Esophagus muscularis mucosa (tissue), 4 donors: ENCODE results near the gene SERPINE1.

Experiments
- CTCF ChIP-seq, 3 experiments: fragments of 200-600 bp in 2 of 3; fragments of 450-650 bp in 1 of 3; sonication (generic) in 2 of 3; IDR thresholded peaks; one replicate each; pipeline ENCODE4 v1.5.1; 2017 to 2019; ENCODE audit warnings: antibody characterized with exemption in 3 of 3, mild to moderate bottlenecking in 2 of 3, moderate library complexity in 1 of 3
- EP300 ChIP-seq: sonication (generic); formaldehyde crosslinking; IDR thresholded peaks from one replicate; pipeline ENCODE4 v1.6.1; 2017; ENCODE audit warnings: antibody characterized with exemption
- POLR2A ChIP-seq: fragments of 450-650 bp; IDR thresholded peaks from one replicate; pipeline ENCODE4 v1.6.1; 2017; ENCODE audit warnings: antibody characterized with exemption, moderate library complexity, mild to moderate bottlenecking, low read depth
- POLR2AphosphoS5 ChIP-seq, 2 donors: sonication (generic); formaldehyde crosslinking; IDR thresholded peaks; one replicate each; pipeline ENCODE4 v1.6.1; 2017; ENCODE audit warnings: antibody characterized with exemption in 2 of 2

- no peak for TF ChIP-seq POLR2A
- no peak for TF ChIP-seq CTCF (IDR thresholded peaks at IDR 0.05)
- TF ChIP-seq EP300: no peak
- TF ChIP-seq POLR2AphosphoS5 (IDR thresholded peaks at IDR 0.05): no peak
These were observed 35.8 kb downstream of the SERPINE1 start for GRCh38 chr7:101162551-101163278.
